Measurements from ENCODE around the gene SNX27. TPM values are rescaled to one million over a fixed set of nuclear protein-coding genes. Genes with fewer than 3 reads are reported as not detected.

The SNX27 gene
- total and polyA plus RNA-seq, 2 experiments from 2014 or later: 40.6 to 59.7 TPM

DNA sequence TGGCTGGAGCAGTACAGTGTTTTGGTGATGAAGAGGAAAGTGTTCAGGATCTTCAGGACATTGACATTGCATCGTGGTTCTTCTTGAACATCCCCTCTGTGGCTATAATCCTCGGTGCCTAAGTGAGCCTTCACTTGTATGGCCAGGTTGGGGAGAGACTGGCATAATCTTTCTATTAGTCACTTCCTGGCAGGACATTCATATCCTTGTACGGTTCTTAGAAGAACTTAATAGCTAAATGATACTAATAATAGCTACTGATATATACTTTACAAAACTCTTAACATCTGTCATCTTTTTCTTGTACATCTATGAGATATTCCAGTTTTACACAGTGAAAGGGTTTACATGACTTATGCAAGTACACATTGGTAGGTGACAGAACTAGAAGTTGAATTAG lies 69.0 kb downstream of the SNX27 start:
- no peak overlapping the region for H3K27ac Mint-ChIP-seq
- H3K4me3 Mint-ChIP-seq: no peak overlapping the region
- no peak for TF ChIP-seq JUNB (IDR thresholded peaks at IDR 0.05; ENCODE audit: unreplicated experiment)
- no peak for TF ChIP-seq ZNF331 (CRISPR knock-in tag; IDR thresholded peaks at IDR 0.05; ENCODE audit: low read depth)
- no peak for TF ChIP-seq EZH2 (IDR thresholded peaks at IDR 0.05; ENCODE audit: low read depth, unreplicated experiment)
- no peak for TF ChIP-seq ZNF462 (CRISPR knock-in tag; IDR thresholded peaks at IDR 0.05)
- no peak for TF ChIP-seq STAT1 (IDR thresholded peaks at IDR 0.05; ENCODE audit: unreplicated experiment)
- TF ChIP-seq REST (IDR thresholded peaks at IDR 0.05; ENCODE audit: unreplicated experiment): no peak
- Histone ChIP-seq H3K27me3 (ENCODE audit: insufficient read depth) (no peaks in the 10 kb centered on the region), H3K9me2 (ENCODE audit: insufficient read depth) (no peaks in the 10 kb centered on the region), H2AFZ (no peak overlapping the region), H3K27ac (ENCODE audit: low read depth) (no peak overlapping the region), H3K79me2 (replicated peaks; ENCODE audit: insufficient read depth) (no peaks in the 10 kb centered on the region), H3K36me3 (ENCODE audit: insufficient read depth) (no peaks in the 10 kb centered on the region), H3K4me3 (no peak overlapping the region), H4K20me1 (replicated peaks; ENCODE audit: insufficient read depth) (no peaks in the 10 kb centered on the region), H3F3A (replicated peaks; ENCODE audit: low read depth) (no peaks in the 10 kb centered on the region), H3K4me2 (no peak overlapping the region), H3K4me1 (ENCODE audit: insufficient read depth) (no peaks in the 10 kb centered on the region)
- no peaks in the 10 kb centered on the region for H3K27me3 Mint-ChIP-seq (ENCODE audit: insufficient read depth, low read depth, poor library complexity)
- H3K36me3 Mint-ChIP-seq (ENCODE audit: low read depth): peaks cover under 1% of the 10 kb centered on the region; the same call in 1 of the 3 replicates
- no peak for DNase-seq (ENCODE audit: low spot score)
- ATAC-seq: no peak
- H3K9me3 Mint-ChIP-seq: no peaks in the 10 kb centered on the region
- no peaks in the 10 kb centered on the region for H3K4me1 Mint-ChIP-seq
